ENCODE data around the gene ARF6. TPM values are rescaled to one million over a fixed set of nuclear protein-coding genes. Genes with fewer than 3 reads are reported as not detected.
A peak's percentile ranks its signal among the peaks of the same experiment; 100 is the strongest.

ARF6 gene
- total RNA-seq (10 to 100 TPM; 12.4 to 32.4 (median 16.6) TPM), polyA plus RNA-seq (10 to 100 TPM in 1 of 2 donors, 1 to 10 TPM in 1; 8.9 to 16.7 TPM)

DNA sequence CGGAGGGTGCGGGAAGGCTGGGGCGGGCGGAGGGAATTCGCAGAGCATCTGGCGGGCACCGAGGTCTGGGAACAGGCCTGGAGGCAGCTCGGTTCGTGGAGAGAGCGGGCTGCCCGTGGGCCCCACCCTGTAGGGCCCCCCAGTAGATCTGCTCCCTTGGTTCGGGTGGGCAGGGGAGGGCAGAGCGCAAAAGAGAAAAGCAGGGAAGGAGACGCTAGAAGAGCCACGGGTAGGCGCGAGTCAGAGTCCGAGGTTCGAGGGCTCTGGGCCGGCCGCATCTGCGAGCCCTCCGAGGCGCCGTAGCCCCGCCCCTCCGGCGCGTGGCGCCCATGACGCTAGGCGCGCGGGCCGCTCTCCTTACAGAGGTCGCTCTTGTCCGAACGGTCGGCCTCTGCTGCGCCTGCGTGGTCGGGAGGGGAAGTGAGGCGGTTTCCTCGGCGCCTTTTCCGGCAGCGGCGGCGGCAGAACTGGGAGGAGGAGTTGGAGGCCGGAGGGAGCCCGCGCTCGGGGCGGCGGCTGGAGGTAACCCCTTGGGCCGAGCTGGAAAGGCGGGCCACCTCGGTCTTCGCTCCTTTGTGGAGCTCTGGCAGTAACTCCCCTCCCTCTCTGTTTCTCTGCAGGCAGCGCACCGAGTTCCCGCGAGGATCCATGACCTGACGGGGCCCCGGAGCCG, at the start of gene ARF6:
Gene ARF6 (plus strand): TSS at position 447 of the 673 bp plus-strand sequence. CDS start 655 bp downstream, outside the sequence.
- DNase-seq (peak; percentile 98 to 100 (median 98)), ATAC-seq (peak; percentile 96 to 98 (median 98)), FAIRE-seq (no peak)
- 0 to 1% methylated on average over 61 to 66 of the region's 66 CpGs for WGBS, 2 donors
- TF ChIP-seq, protein P1, sequence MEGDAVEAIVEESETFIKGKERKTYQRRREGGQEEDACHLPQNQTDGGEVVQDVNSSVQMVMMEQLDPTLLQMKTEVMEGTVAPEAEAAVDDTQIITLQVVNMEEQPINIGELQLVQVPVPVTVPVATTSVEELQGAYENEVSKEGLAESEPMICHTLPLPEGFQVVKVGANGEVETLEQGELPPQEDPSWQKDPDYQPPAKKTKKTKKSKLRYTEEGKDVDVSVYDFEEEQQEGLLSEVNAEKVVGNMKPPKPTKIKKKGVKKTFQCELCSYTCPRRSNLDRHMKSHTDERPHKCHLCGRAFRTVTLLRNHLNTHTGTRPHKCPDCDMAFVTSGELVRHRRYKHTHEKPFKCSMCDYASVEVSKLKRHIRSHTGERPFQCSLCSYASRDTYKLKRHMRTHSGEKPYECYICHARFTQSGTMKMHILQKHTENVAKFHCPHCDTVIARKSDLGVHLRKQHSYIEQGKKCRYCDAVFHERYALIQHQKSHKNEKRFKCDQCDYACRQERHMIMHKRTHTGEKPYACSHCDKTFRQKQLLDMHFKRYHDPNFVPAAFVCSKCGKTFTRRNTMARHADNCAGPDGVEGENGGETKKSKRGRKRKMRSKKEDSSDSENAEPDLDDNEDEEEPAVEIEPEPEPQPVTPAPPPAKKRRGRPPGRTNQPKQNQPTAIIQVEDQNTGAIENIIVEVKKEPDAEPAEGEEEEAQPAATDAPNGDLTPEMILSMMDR (IDR thresholded peaks at IDR 0.05), result no peak
- H3K4me3 ChIP-seq, result peak within 1 kb of the TSS; percentile 92 to 100 (median 98)
- no peaks in the 10 kb centered on the region for H3K9me3 ChIP-seq
- intact Hi-C loops (cut with DNase I), result loop anchor here in 1 of 3 donors (10.0 kb wide), 1 partner anchor 112 kb away; no protein-coding TSS in a partner anchor
- no peaks in the 10 kb centered on the region for H3K27me3 ChIP-seq
- H3K36me3 ChIP-seq, result peaks cover 0 to 6% (median 0%) of the 10 kb centered on the region in 3 donors
- H3K27ac ChIP-seq, result peak within 1 kb of the TSS; percentile 95 to 100 (median 99)
- peaks cover 17 to 36% (median 31%) of the 10 kb centered on the region in 3 donors for H3K4me1 ChIP-seq

DNA sequence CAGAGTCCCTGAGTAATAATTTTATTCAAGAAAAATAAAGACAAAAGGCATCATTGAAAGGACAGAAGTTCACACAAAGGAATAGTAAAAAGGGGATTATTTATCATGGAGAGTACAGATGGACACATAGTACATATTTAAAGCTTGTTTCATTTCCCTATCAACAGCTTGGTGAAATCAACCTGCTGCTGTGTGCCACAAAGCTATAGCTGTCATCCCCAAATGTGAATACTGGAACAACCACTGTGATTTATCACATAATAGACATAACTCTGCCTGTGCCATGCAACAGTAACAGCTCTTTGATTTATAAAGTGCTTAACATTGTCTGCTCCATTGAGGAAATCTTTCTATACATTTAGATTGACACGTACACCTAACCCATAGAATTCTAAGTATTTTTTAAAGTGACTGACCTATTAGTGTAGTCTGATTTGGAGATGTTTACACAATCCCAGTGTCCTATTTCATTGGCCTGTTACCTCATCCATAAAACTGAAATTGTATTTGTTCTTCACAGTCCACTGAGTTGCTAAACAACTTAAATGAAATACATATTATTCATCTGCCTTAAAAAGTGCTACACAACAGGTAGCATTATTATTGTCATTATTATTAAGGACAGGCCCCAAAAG, 43.6 kb upstream of the ARF6 start:
- Histone ChIP-seq H3K9me3 (no peaks in the 10 kb centered on the region), H3K4me1 (peaks cover 10 to 11% (median 10%) of the 10 kb centered on the region in 3 donors), H3K27me3 (no peaks in the 10 kb centered on the region), H3K27ac (no peak overlapping the region), H3K4me3 (no peak overlapping the region), H3K36me3 (peaks cover 0 to 31% (median 11%) of the 10 kb centered on the region in 3 donors)
- TF ChIP-seq, protein P1 (IDR thresholded peaks at IDR 0.05), result no peak
- FAIRE-seq, result no peak
- 81 to 82% methylated on average over 1 of the region's 1 CpG for WGBS, 2 donors
- DNase-seq, result no peak
- no peak for ATAC-seq
- intact Hi-C loops (cut with DNase I), result no loop called here

GRCh38 chr14:49851813-49852212, 41.1 kb upstream of the ARF6 start:
- H3K4me1 ChIP-seq, result peaks cover 10 to 11% (median 10%) of the 10 kb centered on the region in 3 donors
- H3K27me3 ChIP-seq, result no peaks in the 10 kb centered on the region
- TF ChIP-seq, protein P1 (IDR thresholded peaks at IDR 0.05), result no peak
- ATAC-seq (no peak), DNase-seq (no peak), FAIRE-seq (peak; percentile 9)
- peak overlapping the region; percentile 65 to 92 (median 79) for H3K4me3 ChIP-seq
- intact Hi-C loops (cut with DNase I), result no loop called here
- H3K36me3 ChIP-seq, result peaks cover 0 to 17% (median 0%) of the 10 kb centered on the region in 3 donors
- H3K9me3 ChIP-seq, result no peaks in the 10 kb centered on the region
- peak overlapping the region in 3 of 4 donors; percentile 62 to 87 (median 81) for H3K27ac ChIP-seq
- 3 to 4% methylated on average over 7 of the region's 7 CpGs for WGBS, 2 donors

GRCh38 chr14:49852301-49853157, 40.4 kb upstream of the ARF6 start, which contains the start of gene NEMF:
NEMF (minus strand) TSS chr14:49852788; CDS start chr14:49852753, 35 bp downstream.
- H3K4me3 ChIP-seq, result peak within 1 kb of the TSS; percentile 65 to 92 (median 79)
- peaks cover 10 to 11% (median 10%) of the 10 kb centered on the region in 3 donors for H3K4me1 ChIP-seq
- intact Hi-C loops (cut with DNase I), result no loop called here
- 0% methylated on average over 49 of the region's 49 CpGs for WGBS, 2 donors
- ATAC-seq, result peak; percentile 89 to 95 (median 90)
- no peaks in the 10 kb centered on the region for H3K27me3 ChIP-seq
- no peak for FAIRE-seq
- peak; percentile 84 to 95 (median 86) for DNase-seq
- H3K9me3 ChIP-seq, result no peaks in the 10 kb centered on the region
- peaks cover 0 to 17% (median 0%) of the 10 kb centered on the region in 3 donors for H3K36me3 ChIP-seq
- TF ChIP-seq, protein P1 (IDR thresholded peaks at IDR 0.05), result peak; percentile 42 to 64 (median 54)
- H3K27ac ChIP-seq, result peak within 1 kb of the TSS; percentile 62 to 87 (median 74)
